Fibroblast of the aortic adventitia (primary cell): Measurements from ENCODE around the gene PLXNA4. TPM values are rescaled to one million over a fixed set of nuclear protein-coding genes. Genes with fewer than 3 reads are reported as not detected.

Experiments
- DNase-seq: peaks from one replicate; pipeline ENCODE4 v3.0.0-alpha.2; 2010; ENCODE audit warnings: low read depth
- H3K4me3 ChIP-seq: 2 replicates; pipeline ENCODE4 v1.5.1; 2011; ENCODE audit warnings: low read depth, mild to moderate bottlenecking, control low read depth, low read length, moderate library complexity
- total RNA-seq: library from RNA; depleted of rRNA; stranded (reverse); fragments of >200 nt; gene quantifications from 2 replicates; pipeline ENCODE4 v1.2.3, GENCODE V29; 2012; ENCODE audit warnings: low replicate concordance
- TF ChIP-seq, protein P1 (sequence below): IDR thresholded peaks from 2 replicates; pipeline ENCODE4 v1.5.1; 2011; ENCODE audit warnings: mild to moderate bottlenecking, low read length, control low read depth, inconsistent platforms; ENCODE audit not compliant: insufficient read depth

PLXNA4 gene
- total RNA-seq, 1 donor, result 3.0 TPM

- DNase-seq, result no peak
- TF ChIP-seq, protein P1, sequence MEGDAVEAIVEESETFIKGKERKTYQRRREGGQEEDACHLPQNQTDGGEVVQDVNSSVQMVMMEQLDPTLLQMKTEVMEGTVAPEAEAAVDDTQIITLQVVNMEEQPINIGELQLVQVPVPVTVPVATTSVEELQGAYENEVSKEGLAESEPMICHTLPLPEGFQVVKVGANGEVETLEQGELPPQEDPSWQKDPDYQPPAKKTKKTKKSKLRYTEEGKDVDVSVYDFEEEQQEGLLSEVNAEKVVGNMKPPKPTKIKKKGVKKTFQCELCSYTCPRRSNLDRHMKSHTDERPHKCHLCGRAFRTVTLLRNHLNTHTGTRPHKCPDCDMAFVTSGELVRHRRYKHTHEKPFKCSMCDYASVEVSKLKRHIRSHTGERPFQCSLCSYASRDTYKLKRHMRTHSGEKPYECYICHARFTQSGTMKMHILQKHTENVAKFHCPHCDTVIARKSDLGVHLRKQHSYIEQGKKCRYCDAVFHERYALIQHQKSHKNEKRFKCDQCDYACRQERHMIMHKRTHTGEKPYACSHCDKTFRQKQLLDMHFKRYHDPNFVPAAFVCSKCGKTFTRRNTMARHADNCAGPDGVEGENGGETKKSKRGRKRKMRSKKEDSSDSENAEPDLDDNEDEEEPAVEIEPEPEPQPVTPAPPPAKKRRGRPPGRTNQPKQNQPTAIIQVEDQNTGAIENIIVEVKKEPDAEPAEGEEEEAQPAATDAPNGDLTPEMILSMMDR, result no peak
Measured at GRCh38 chr7:132158841-132159240, 417.4 kb downstream of the PLXNA4 start.

GRCh38 chr7:132158166-132158565, 418.1 kb downstream of the PLXNA4 start:
- TF ChIP-seq, protein P1, result no peak
- H3K4me3 ChIP-seq, result no peak overlapping the region
- no peak for DNase-seq

More at GRCh38 chr7:132158841-132159240, 417.4 kb downstream of the PLXNA4 start:
- H3K4me3 ChIP-seq, result no peak overlapping the region

DNA sequence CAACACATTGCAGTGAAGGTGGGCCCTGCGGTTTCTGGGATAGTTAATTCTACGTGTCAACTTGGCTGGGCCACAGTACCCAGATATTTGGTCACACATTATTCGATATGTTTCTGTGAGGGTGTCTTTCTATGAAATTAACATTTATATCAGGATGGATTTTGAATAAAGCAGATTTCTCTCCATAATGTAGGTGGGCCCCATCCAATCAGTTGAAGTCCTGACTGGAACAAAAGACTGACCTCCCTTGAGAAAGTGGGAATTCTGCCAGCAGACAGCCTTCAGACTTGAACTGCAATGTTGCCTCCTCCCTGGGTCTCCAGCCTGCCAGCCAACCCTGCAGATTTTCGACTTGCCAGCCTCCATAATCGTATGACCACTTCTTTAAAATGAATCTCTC, 420.6 kb downstream of the PLXNA4 start:
- DNase-seq, result no peak
- TF ChIP-seq, protein P1, result no peak
- H3K4me3 ChIP-seq, result no peak overlapping the region

DNA sequence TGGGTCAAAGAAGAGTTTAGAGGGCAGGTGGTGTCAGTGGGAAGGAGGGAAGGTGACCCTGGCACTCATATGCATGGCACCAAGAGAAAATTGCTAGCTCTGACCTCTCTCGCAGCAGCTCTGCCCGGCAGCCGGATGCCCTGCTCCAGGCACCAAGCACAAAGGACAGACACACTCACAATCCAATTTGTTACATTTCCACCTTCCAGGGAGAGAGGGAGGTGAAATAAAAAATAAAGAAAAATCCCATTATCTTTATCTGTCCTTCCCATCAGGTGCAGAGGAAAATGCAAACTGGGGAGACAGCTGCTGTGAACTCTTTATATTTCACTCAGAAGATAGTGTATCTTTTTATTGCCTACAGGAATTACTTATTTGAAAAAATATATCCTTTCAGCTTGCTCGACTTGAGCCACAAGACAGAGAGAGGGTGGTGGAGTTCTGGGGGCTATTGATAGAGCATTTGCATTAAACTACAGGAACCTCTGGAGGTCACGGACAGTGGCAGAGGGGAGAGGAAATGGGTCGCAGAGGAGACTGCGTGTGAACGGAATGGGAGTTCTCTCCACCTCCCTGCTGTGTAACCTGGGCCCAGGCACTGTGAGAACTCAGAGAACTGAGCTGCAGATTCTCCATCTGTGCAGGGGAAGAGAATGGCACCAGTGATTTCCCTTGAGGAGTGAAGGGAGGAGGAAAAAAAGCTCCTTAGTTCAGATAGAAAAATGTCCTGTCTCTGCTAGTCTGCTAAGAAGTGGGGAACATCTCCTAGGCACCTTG, 421.4 kb downstream of the PLXNA4 start:
- no peak for DNase-seq
- H3K4me3 ChIP-seq, result no peak overlapping the region
- TF ChIP-seq, protein P1, result no peak

- no peak overlapping the region for H3K4me3 ChIP-seq
- no peak for DNase-seq
- TF ChIP-seq, protein P1, result no peak
Measured at GRCh38 chr7:132154248-132154647, 422.0 kb downstream of the PLXNA4 start.

GRCh38 chr7:132152131-132152889, 424.0 kb downstream of the PLXNA4 start:
- no peak overlapping the region for H3K4me3 ChIP-seq
- TF ChIP-seq, protein P1, result no peak
- DNase-seq, result no peak
